HG03108 (cell line): ENCODE data around the gene RSPRY1.

Experiments used
- ATAC-seq: cut with Tn5 transposase; IDR thresholded peaks from one replicate; pipeline ENCODE4 v1.9.1; 2021; ENCODE audit warnings: moderate library complexity; ENCODE audit not compliant: unreplicated experiment

Gene RSPRY1

DNA sequence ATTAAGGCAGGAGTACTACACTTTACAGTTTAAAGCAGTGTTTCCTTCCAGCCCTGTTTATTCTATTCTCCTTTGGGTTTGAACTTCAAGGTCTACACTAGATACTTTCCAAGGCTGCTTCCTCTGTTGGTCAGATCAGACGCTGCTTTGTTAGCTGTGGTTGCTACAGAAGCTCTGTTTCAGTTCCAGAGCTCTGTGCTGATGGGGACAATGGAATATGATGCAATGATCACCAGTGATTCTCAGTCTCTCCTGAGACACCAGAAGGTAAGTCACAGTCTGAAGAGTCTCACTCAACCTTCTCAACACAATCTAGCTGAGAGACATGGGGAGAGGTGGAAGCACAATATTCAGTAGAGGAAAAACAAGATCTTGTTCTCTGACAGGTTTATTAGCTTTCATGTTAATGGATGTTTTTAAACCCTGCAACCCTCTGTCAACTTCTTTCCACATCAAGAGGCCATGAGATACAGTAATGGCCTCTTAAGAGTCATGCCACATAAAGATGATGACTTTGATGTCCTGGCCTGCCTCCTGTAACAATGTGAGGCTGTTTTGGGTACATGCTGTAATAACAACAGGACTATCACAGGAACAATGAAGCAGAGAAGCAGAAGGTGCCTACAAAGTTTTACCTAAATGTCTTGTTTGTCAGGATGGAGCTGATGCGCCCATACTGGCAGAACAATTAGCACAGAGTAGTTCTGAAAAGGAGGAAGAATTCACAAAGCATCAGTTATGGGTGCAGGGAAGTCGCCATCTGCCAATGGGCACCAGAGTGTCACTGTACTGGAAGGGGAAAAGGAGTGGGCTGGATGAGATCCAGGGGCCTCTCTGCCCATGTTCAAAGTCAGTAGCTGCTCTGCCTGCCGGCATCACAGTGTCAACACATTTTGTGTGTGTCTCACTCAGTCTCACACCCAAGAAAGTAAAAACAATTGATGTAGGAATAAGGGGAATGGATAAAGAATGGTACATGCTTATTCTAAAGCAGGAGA, 33.7 kb upstream of the RSPRY1 start:
- no peak for ATAC-seq

- no peak for ATAC-seq
These were observed 32.3 kb upstream of the RSPRY1 start for GRCh38 chr16:57153841-57154240.

DNA sequence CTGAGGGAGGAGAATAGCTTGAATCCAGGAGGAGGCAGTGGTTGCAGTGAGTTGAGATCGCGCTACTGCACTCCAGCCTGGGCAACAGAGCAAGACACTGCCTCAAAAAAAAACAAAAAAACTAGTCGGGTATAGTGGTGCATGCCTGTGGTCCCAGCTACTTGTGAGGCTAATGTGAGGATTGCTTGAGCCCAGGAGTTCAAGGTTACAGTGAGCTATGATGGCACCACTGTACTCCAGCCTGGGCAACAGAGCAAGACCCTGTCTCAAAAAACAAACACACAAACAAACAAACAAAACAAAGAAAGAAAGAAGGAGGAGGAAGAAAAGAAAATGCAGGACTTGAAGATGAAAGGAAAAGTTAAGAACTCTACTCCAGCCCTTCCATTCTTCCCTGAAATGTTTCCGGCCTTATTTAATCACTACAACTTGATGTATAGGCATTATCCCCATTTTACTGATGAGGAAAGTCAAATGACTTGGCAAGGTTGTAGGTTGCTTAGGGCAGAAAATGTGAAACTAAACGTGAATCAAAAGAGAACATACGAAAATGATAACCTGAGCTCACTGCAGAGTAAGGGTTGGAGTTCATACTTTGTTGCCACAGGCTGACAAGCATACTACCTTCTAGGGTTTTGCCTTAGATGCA, 30.3 kb upstream of the RSPRY1 start:
- ATAC-seq: no peak

DNA sequence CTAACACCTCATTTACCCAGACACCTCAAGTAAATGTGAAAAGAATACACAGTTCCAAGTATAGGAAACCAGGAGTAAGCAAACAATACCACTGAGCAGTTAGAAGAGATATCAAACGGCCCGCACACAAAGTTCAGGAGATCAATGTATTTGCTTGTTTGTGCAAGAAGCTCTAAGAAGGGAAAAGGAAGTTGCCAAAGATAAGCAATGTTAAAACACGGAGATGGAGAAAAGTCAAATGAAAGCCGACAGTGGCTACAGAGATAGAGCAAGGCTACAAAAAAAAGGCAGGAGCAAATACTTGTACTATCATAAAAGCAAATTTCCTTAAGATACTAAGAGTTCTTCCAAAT, 29.8 kb upstream of the RSPRY1 start:
- no peak for ATAC-seq

- ATAC-seq: no peak
These were observed 28.6 kb upstream of the RSPRY1 start for GRCh38 chr16:57157533-57157932.

- ATAC-seq: no peak
These were observed 26.7 kb upstream of the RSPRY1 start for GRCh38 chr16:57159447-57159846.

DNA sequence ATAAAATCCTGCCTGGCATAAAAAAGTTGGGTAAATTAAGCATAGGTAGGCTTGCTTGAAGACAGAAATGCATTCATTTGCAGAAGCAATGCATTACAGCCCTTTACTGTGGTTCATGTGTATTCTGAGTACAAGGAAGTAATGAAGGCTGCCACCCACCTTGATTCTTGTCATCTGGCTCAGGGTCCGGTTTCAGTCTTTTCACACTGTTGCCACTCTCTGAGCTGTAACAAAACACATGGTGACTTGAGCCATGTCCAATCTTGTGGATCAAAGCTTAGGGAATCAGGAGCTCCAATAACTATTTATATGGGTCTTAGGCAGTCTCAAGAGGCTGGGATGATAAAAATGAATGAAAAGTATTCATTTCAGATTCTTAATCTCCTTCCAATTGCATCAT, 22.3 kb upstream of the RSPRY1 start:
- ATAC-seq: no peak

- ATAC-seq: no peak
These were observed 20.6 kb upstream of the RSPRY1 start for GRCh38 chr16:57165483-57165882.

DNA sequence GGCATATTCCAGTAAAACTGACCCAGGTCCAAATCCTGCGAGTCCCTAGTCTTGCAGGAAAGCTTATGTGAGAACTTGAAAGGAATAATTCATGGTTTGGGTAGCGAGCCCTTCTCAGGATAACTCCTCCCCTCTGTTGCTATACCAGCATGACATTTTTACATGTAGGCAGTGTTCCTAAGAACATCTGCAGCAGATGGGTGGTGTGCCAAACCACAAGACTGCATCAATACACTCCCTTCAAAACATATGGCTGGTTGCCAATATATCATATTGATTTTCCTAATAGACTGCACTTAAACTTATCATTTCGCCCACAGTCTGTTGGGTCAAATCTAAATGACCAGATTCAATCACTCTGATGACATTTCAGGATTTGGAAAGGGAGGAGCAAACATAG, 20.2 kb upstream of the RSPRY1 start:
- ATAC-seq: no peak

DNA sequence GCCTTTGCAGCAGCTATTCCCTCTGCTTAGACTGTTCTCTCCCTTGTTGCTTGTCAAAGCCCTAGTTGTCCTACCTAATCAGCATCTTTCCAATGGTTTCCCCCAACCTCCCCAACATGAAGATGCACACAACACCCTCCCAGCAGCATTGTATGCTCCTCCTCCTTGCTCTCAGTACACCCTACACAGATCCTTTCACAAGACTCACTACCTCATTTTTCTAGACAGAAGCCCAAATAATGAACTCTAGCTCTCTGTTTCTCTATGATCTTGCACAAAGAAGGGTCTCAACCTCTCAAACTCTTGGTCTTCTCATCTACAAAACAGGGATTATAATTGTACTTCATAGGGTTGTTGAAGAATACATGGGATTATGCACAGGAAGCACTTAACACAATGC, 19.7 kb upstream of the RSPRY1 start:
- ATAC-seq: no peak

DNA sequence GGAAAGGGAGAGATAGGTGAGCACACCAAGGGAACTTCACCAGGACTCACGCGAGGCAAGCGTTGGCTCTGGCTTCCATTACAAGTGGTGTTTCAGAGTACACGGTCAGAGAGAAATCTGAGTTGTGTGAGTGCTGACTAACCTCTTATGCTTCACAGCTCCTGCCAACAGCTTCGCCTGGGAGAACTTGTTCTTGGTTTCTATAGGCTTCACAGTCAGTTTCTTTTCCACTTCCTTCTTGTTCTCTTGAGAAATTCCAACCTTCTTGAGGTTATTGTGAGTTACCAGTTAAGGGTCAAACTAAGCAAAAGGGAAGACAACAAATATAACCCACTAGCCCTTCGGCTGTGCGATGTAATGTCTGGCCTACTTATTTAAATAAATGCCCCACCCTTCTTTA, 19.2 kb upstream of the RSPRY1 start:
- no peak for ATAC-seq

- ATAC-seq: no peak
These were observed 18.6 kb upstream of the RSPRY1 start for GRCh38 chr16:57167538-57167937.

DNA sequence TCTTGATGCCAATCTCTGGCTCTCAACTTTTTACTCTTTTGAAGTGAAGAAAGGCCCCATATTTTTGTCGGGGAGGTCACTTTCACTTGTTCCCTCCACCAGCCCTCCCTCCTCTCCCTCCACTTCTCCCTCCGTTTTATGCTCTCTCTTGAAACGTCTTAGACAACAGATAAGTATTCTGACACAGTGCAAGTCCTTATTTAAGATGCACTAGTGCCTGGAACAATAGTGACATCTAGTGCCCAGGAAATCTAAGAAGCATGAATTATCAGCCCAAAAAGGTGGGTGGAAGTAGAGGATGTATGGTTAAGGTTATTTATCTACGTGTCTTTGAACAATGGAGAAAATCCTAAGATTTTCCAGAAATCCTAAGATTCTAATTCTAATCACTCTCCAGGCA, 18.2 kb upstream of the RSPRY1 start:
- no peak for ATAC-seq

DNA sequence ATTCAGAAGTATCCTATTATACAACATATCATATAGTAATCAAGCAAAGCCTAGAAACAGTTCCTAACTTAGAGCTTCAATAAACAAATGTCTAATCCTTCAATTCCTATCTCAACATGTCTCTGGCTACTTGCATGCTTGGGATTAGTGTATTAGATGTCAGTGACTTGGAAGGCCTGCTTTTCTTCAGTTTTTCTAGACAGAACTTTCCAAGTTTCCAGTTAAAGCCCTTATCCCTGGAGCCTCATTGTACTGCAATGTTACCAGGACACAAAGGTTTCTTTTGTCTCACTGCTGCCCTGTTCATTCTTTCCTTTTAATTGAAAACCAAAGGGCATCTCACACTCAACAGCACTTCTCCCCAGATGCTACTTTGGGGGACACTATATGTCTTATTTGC, 16.8 kb upstream of the RSPRY1 start:
- ATAC-seq: no peak

DNA sequence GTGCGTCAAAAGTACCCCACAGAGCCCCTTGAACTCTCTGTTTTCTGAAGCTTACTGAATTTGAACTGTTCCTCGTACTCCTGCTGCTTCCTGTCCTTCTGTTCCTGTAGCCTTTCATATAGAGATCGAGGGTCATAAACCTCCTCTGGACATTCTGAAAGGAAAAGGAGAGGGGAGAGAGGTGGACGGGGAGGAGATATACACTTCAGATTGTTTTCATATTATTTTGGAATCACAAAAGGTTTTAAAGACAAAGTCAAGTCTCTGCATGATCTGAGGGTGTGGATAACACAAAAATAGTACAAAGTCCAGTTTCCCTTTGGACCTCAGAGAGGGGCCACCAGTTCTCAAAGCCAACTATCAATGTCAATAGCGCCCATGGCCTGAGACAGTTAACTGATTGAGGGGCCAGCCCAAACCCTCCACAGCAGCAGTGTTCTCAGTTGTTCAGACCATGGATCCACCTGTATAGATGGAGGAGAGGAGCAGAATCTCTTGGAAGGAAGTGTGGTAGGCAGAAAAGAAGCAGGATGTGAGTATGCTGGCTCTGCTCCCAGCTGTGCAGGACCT, 13.3 kb upstream of the RSPRY1 start:
- ATAC-seq: no peak

DNA sequence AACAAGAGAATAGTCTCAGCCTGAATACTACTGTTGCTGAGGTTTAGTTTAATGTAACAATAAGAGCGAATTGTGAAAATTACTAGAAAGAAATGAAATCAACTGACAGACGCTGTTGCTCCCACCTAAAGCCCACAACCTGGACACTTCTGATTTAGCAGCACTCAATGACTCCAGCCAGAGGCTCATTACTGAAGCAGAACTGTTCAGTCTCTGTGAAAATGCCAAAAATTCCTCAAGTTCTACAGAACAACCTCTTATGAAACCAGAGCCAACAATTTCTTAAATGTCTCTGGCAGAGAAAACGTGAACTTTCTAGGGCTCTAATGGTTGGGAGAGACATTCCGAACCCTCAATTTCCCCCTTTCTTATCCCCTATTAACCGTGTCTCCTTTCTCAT, 10.2 kb upstream of the RSPRY1 start:
- no peak for ATAC-seq

- no peak for ATAC-seq
These were observed 7.9 kb upstream of the RSPRY1 start for GRCh38 chr16:57178196-57178595.

DNA sequence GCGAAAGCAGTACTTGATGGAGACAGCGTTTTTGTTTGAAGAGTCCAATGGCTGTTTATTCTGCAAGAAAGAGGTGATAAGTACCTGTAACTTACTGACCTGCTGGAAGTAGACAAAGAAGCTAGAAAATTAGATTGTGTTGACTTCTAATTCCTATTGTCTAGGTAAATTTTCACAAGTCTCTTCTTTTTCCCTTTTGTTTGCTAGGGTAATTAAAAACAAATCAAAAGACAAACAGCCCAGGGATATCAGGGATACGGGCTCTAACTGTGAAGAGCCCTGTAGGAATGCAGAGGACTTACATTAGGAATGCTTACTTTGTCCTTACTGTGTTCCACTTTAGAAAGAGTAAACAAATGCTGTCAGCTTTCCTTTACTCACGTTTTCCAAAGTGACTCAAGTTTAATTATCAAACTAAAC, 7.3 kb upstream of the RSPRY1 start:
- no peak for ATAC-seq

DNA sequence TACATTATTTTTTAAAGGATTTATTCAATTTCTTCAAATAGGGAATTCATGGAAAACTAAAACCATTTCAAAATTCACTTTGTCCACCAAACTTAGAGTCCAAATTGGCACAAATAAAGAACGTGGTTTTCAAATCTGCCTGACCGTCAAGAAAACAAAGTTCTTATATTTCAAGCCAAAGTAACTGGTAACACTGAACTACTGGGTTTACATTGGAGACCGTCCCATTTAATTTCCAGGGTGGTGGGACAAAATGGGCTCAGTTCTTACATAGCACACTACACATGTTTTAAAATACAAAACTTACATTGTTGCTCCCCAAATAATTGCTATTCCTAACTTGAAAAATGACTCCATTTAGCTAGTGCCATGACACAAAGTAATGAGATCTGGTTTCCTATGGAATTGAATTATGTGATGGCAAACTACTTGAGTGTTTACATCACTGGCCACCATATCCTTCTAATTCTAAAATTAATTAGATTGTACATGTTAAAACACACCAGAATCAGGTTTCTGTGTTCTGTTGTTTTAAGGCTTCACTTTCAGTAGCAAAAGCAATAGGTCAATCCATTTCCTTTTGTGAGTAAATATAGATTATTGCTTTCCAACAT, 6.8 kb upstream of the RSPRY1 start:
- no peak for ATAC-seq

DNA sequence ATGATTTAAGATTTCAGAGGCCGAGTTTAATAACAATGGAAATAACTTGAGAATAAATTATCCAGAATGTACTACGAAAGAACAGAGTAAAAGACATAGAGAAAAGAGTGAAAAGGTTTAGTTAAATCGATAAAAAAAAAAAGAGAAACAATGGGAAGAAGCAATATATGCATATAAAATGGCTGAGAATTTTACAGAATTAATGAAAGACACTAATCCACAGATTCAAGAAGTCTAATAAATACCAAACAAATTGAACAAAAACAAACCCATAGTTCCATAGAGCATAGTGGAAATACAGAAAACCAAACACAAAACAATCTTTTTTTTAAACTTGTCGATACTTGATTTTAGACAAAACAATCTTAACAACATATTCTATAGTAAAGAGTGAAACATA, 2.0 kb upstream of the RSPRY1 start:
- ATAC-seq: no peak

DNA sequence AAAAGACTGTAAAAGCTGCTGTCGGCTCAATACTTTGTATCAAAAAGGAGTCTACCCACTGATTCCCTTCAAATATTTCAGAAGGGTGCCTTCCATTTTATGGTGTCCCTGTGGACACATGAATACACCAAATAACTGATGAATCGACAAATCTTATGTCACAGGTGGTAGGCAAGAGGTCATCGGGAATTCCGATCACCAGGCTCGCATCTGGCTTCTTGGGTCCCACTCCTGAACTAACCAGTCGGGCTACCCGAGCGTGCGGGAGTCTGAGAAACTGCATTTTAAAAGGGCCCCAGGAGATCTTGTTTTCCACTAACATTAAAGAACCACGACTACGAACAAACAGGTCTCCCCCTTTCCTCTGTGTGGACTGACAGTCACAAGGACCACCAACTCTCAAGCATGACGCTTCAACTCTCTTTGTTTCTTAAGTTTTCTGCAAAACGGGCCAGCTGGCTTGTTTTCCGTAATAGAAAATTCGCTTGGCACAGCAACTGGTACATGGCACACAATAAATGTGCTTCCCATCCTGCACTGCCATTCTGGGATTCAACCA, 1.2 kb upstream of the RSPRY1 start:
- ATAC-seq: no peak
